ENCODE measurements around the gene FGD5. TPM values are rescaled to one million over a fixed set of nuclear protein-coding genes. Genes with fewer than 3 reads are reported as not detected.

The FGD5 gene
- total and polyA plus RNA-seq, 9 of the 15 experiments (the other 6 are each of a cell fraction or from before 2014, with no cell fraction given) = 0.18 TPM; not detected in 8

GRCh38 chr3:14909250-14909649 lies 90.5 kb downstream of the FGD5 start:
- no peak for FAIRE-seq
- TF ChIP-seq CSDE1 (IDR thresholded peaks at IDR 0.05) (no peak), MCM7 (IDR thresholded peaks at IDR 0.05) (no peak), SMARCE1 (IDR thresholded peaks at IDR 0.05) (no peak), SREBF1 (IDR thresholded peaks at IDR 0.05; ENCODE audit: borderline replicate concordance, low read depth, low read length) (no peak), ZNF551 (CRISPR knock-in tag; IDR thresholded peaks at IDR 0.05) (no peak), TRIM28 (IDR thresholded peaks at IDR 0.05) (no peak), TAF15 (IDR thresholded peaks at IDR 0.05; ENCODE audit: low read depth, low read length) (no peak), FOXK1 (CRISPR knock-in tag; IDR thresholded peaks at IDR 0.05; ENCODE audit: borderline replicate concordance) (no peak)
- TF ChIP-seq, protein P1, sequence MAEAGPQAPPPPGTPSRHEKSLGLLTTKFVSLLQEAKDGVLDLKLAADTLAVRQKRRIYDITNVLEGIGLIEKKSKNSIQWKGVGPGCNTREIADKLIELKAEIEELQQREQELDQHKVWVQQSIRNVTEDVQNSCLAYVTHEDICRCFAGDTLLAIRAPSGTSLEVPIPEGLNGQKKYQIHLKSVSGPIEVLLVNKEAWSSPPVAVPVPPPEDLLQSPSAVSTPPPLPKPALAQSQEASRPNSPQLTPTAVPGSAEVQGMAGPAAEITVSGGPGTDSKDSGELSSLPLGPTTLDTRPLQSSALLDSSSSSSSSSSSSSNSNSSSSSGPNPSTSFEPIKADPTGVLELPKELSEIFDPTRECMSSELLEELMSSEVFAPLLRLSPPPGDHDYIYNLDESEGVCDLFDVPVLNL (CRISPR knock-in tag; IDR thresholded peaks at IDR 0.05; ENCODE audit: low read depth) = no peak
- Histone ChIP-seq H3K79me2 (ENCODE audit: control insufficient read depth, insufficient read depth, low read length) (no peaks in the 10 kb centered on the region), H3K9me1 (ENCODE audit: control insufficient read depth, insufficient read depth, low read length) (no peaks in the 10 kb centered on the region), H3K36me3 (ENCODE audit: control insufficient read depth, insufficient read depth, low read length) (no peaks in the 10 kb centered on the region), H3K27me3 (ENCODE audit: control insufficient read depth in 2 of 2, insufficient read depth in 2 of 2, low read length in 2 of 2) (peaks cover 22 to 54% of the 10 kb centered on the region in 2 experiments; a peak in 4 of 5 replicates), H3K9ac (ENCODE audit: insufficient read depth in 1 of 2, low read depth in 2 of 2, low read length in 2 of 2) (no peak overlapping the region), H3K27ac (ENCODE audit: extremely low read depth, low read depth, low read length) (no peak overlapping the region), H2AFZ (ENCODE audit: low read depth, low read length) (no peak overlapping the region), H4K20me1 (replicated peaks; ENCODE audit: control insufficient read depth, insufficient read depth, low read length) (peaks cover 1% of the 10 kb centered on the region; the same call in 1 of the 2 replicates), H3K4me1 (replicated peaks in 1 of 2; ENCODE audit: control insufficient read depth in 2 of 2, insufficient read depth in 2 of 2, low read length in 2 of 2) (no peaks in the 10 kb centered on the region), H3K9me3 (replicated peaks; ENCODE audit: control insufficient read depth, insufficient read depth, low read depth, low read length) (peaks cover 4% of the 10 kb centered on the region; the same call in 1 of the 2 replicates), H3K4me3 (no peak overlapping the region), H3K4me2 (ENCODE audit: insufficient read depth, low read length) (no peak overlapping the region)
- no peak for DNase-seq (ENCODE audit: extremely low read depth in 1 of 4, low spot score in 3 of 4)
- no TSS peak for BruUV-seq (replicated peaks)
- in situ Hi-C loops (cut with MboI) = loop anchor here (25.0 kb wide), 2 partner anchors 397 to 1247 kb away; no protein-coding TSS in a partner anchor
- ChIA-PET POLR2A (no interaction called here), CTCF (ENCODE audit: low intra/inter-chr PET ratio) (no interaction called here)
- no peak for ATAC-seq
- WGBS (ENCODE audit: insufficient coverage, low coverage, missing lambda C conversion rate) = 2% methylated on average over 5 of the region's 5 CpGs
- intact Hi-C loops (cut with micrococcal nuclease) = no loop called here

All from K562 (cell line).